IMR-90 (cell line): Measurements from ENCODE around the gene OSBPL8. TPM values are rescaled to one million over a fixed set of nuclear protein-coding genes. Genes with fewer than 3 reads are reported as not detected.

ENCODE experiments used
- ATAC-seq: fragments of 200-7000 bp; cut with Tn5 transposase; 2 replicates; pipeline ENCODE4 v1.9.1; 2020; ENCODE audit warnings: low read depth, mild to moderate bottlenecking, moderate library complexity
- BruUV-seq: library from RNA; stranded (reverse); fragments of 400-500 nt; replicated peaks from 2 replicates; lab custom pipeline; 2021; lab: Mats Ljungman, UMichigan
- CTCF ChIA-PET: fragments of 300-600 bp; formaldehyde crosslinking; extraction: SDS; loops from one replicate; lab custom pipeline; 2021; ENCODE audit warnings: antibody characterized with exemption; lab: Yijun Ruan, JAX
- POLR2A ChIA-PET: fragments of 300-600 bp; sonication (Branson Sonifier 250); formaldehyde crosslinking; loops from one replicate; lab custom pipeline; 2022; ENCODE audit warnings: antibody characterized with exemption; ENCODE audit not compliant: unreplicated experiment; lab: Charles Lee
- DNase-seq: peaks from one replicate; pipeline ENCODE4 v3.0.0; 2013
- H2AFZ ChIP-seq: replicated peaks from 2 replicates; pipeline ENCODE3; 2013; ENCODE audit warnings: low read length, mild to moderate bottlenecking; ENCODE audit not compliant: poor library complexity
- H2AK5ac ChIP-seq: 2 replicates; pipeline ENCODE4 v1.6.1; 2013; ENCODE audit warnings: low read depth, low read length, inconsistent platforms
- H2AK9ac ChIP-seq: replicated peaks from 2 replicates; pipeline ENCODE3; 2013; ENCODE audit warnings: mild to moderate bottlenecking, low read depth, low read length, moderate library complexity; ENCODE audit not compliant: poor library complexity
- H2BK120ac ChIP-seq: 2 replicates; pipeline ENCODE4 v1.6.1; 2013; ENCODE audit warnings: low read depth, low read length, inconsistent platforms
- H2BK15ac ChIP-seq: 3 replicates; pipeline ENCODE4 v1.6.1; 2013; ENCODE audit warnings: low read depth, low read length, inconsistent platforms
- H2BK20ac ChIP-seq: 2 replicates; pipeline ENCODE4 v1.6.1; 2013; ENCODE audit warnings: low read depth, mild to moderate bottlenecking, inconsistent platforms, low read length, moderate library complexity
- H2BK5ac ChIP-seq: 2 replicates; pipeline ENCODE4 v1.6.1; 2013; ENCODE audit warnings: mild to moderate bottlenecking, low read depth, low read length, inconsistent platforms; ENCODE audit not compliant: poor library complexity, severe bottlenecking
- H3K14ac ChIP-seq: replicated peaks from 2 replicates; pipeline ENCODE4 v1.6.1; 2013; ENCODE audit warnings: low read depth, low read length, inconsistent platforms
- H3K18ac ChIP-seq: 2 replicates; pipeline ENCODE4 v1.6.1; 2013; ENCODE audit warnings: low read depth, low read length, control low read depth
- H3K23ac ChIP-seq: 2 replicates; pipeline ENCODE4 v1.6.1; 2013; ENCODE audit warnings: low read depth, low read length, inconsistent platforms
- H3K27ac ChIP-seq: 2 replicates; pipeline ENCODE4 v1.5.1; 2013; ENCODE audit warnings: mild to moderate bottlenecking, control low read depth, low read length; ENCODE audit not compliant: insufficient read depth
- H3K27me3 ChIP-seq: 2 replicates; pipeline ENCODE4 v1.6.1; 2013; ENCODE audit warnings: low read length; ENCODE audit not compliant: control insufficient read depth, insufficient read depth
- H3K36me3 ChIP-seq: 2 replicates; pipeline ENCODE4 v1.6.1; 2013; ENCODE audit warnings: low read length, mixed read lengths; ENCODE audit not compliant: control insufficient read depth, insufficient read depth
- H3K4ac ChIP-seq: 2 replicates; pipeline ENCODE4 v1.6.1; 2013; ENCODE audit warnings: low read depth, low read length, inconsistent platforms
- H3K4me1 ChIP-seq: 2 replicates; pipeline ENCODE4 v1.6.1; 2013; ENCODE audit warnings: low read length, mixed read lengths; ENCODE audit not compliant: control insufficient read depth, insufficient read depth
- H3K4me2 ChIP-seq: 2 replicates; pipeline ENCODE4 v1.6.1; 2013; ENCODE audit warnings: low read depth, mild to moderate bottlenecking, control low read depth, low read length, moderate library complexity
- H3K4me3 ChIP-seq: 2 replicates; pipeline ENCODE4 v1.5.1; 2013; ENCODE audit warnings: low read depth, mild to moderate bottlenecking, control low read depth, low read length, moderate library complexity; ENCODE audit not compliant: insufficient read depth
- H3K56ac ChIP-seq: 2 replicates; pipeline ENCODE4 v1.6.1; 2013; ENCODE audit warnings: low read length, inconsistent platforms; ENCODE audit not compliant: insufficient read depth; ENCODE audit errors: extremely low read depth
- H3K79me1 ChIP-seq, 2 experiments: 2 replicates each; pipeline ENCODE4 v1.6.1; 2013; ENCODE audit warnings: low read length in 2 of 2, inconsistent platforms in 1 of 2, low read depth in 1 of 2
- H3K9ac ChIP-seq: 2 replicates; pipeline ENCODE4 v1.6.1; 2013; ENCODE audit warnings: low read depth, low read length, control low read depth
- H3K9me1 ChIP-seq: 2 replicates; pipeline ENCODE4 v1.6.1; 2013; ENCODE audit warnings: low read length, inconsistent platforms; ENCODE audit not compliant: insufficient read depth
- H3K9me3 ChIP-seq: 2 replicates; pipeline ENCODE4 v1.6.1; 2013; ENCODE audit warnings: low read length; ENCODE audit not compliant: control insufficient read depth, insufficient read depth
- H4K20me1 ChIP-seq: 2 replicates; pipeline ENCODE4 v1.6.1; 2013; ENCODE audit warnings: low read length, inconsistent platforms; ENCODE audit not compliant: insufficient read depth
- H4K5ac ChIP-seq: 2 replicates; pipeline ENCODE4 v1.6.1; 2013; ENCODE audit warnings: mild to moderate bottlenecking, low read depth, low read length, control low read depth
- H4K8ac ChIP-seq, 2 experiments: 2 replicates each; pipeline ENCODE4 v1.6.1; 2013; ENCODE audit warnings: low read depth in 2 of 2, low read length in 2 of 2, control low read depth in 1 of 2, inconsistent platforms in 1 of 2
- H4K91ac ChIP-seq: 2 replicates; pipeline ENCODE4 v1.6.1; 2013; ENCODE audit warnings: low read depth, low read length, inconsistent platforms; ENCODE audit not compliant: insufficient read depth
- BHLHE40 ChIP-seq: fragments of 150-350 bp; IDR thresholded peaks from 2 replicates; pipeline ENCODE4 v1.6.1; 2016; ENCODE audit warnings: mild to moderate bottlenecking, low read depth, low read length
- CEBPB ChIP-seq: IDR thresholded peaks from 2 replicates; pipeline ENCODE4 v1.6.1; 2012; ENCODE audit warnings: low read depth, low read length, improper control_type of control experiment
- CHD1 ChIP-seq: IDR thresholded peaks from 2 replicates; pipeline ENCODE4 v1.6.1; 2012; ENCODE audit warnings: low read depth, low read length, improper control_type of control experiment
- CTCF ChIP-seq: conservative IDR thresholded peaks from 2 replicates; pipeline ENCODE4 v1.5.1; 2012; ENCODE audit warnings: mild to moderate bottlenecking, low read depth, low read length, improper control_type of control experiment
- FOS ChIP-seq: fragments of 150-350 bp; IDR thresholded peaks from 2 replicates; pipeline ENCODE4 v1.6.1; 2016; ENCODE audit warnings: low read depth, low read length
- MAFK ChIP-seq: IDR thresholded peaks from 2 replicates; pipeline ENCODE4 v1.6.1; 2012; ENCODE audit warnings: low read depth, low read length, improper control_type of control experiment
- MAZ ChIP-seq: IDR thresholded peaks from 2 replicates; pipeline ENCODE4 v1.6.1; 2012; ENCODE audit warnings: low read depth, mild to moderate bottlenecking, low read length, improper control_type of control experiment, moderate library complexity, borderline replicate concordance
- MXI1 ChIP-seq: IDR thresholded peaks from 2 replicates; pipeline ENCODE4 v1.6.1; 2012; ENCODE audit warnings: low read depth, mild to moderate bottlenecking, low read length, moderate library complexity, borderline replicate concordance
- NFE2L2 ChIP-seq: fragments of 150-350 bp; IDR thresholded peaks from 2 replicates; pipeline ENCODE4 v1.6.1; 2016; ENCODE audit warnings: low read depth, mild to moderate bottlenecking, low read length
- RCOR1 ChIP-seq: IDR thresholded peaks from 2 replicates; pipeline ENCODE4 v1.6.1; 2012; ENCODE audit warnings: mild to moderate bottlenecking, low read length, improper control_type of control experiment; ENCODE audit not compliant: insufficient replicate concordance
- RFX5 ChIP-seq: IDR thresholded peaks from 2 replicates; pipeline ENCODE4 v1.8.0; 2012; ENCODE audit warnings: low read depth, mild to moderate bottlenecking, low read length, moderate library complexity
- SMC3 ChIP-seq: fragments of 150-350 bp; IDR thresholded peaks from 2 replicates; pipeline ENCODE4 v1.6.1; 2016; ENCODE audit warnings: low read depth, mild to moderate bottlenecking, antibody characterized with exemption, low read length, moderate library complexity
- WGBS, 2 experiments: methylation state at CpG; one replicate each; pipeline versions ENCODE4 v1.1.5 to v1.1.7; 2013; ENCODE audit warnings: missing lambda C conversion rate in 2 of 2; ENCODE audit not compliant: insufficient read length in 1 of 2; ENCODE audit errors: extremely low coverage in 2 of 2; 5-methylcytosine and 5-hydroxymethylcytosine counted together
- dilution Hi-C: fragments of 300-500 bp; cut with HindIII; formaldehyde crosslinking; loops from one replicate; pipeline ENCODE4 v1.14.3; 2018; ENCODE audit warnings: low sequenced_read_pairs; ENCODE audit not compliant: unreplicated experiment
- in situ Hi-C: fragments of 300-500 bp; cut with MboI; formaldehyde crosslinking; loops from 3 replicates; pipeline ENCODE4 v1.14.3; 2019; ENCODE audit warnings: low sequenced_read_pairs, inconsistent platforms, mixed read lengths
- intact Hi-C: fragments of 100-400 bp; cut with micrococcal nuclease; formaldehyde crosslinking; loops from 2 replicates; pipeline ENCODE4 v1.10.0; 2022
- polyA plus RNA-seq, 3 experiments: library from polyadenylated mRNA; depleted of rRNA; stranded (reverse); fragments of >200 nt; gene quantifications; 2 replicates each; pipeline ENCODE4 v1.2.3, GENCODE V29; 2012; ENCODE audit warnings: low replicate concordance in 1 of 3
- total RNA-seq: library from RNA; depleted of rRNA; stranded (reverse); fragments of >200 nt; gene quantifications from 2 replicates; pipeline ENCODE4 v1.2.3, GENCODE V29; 2012
- TF ChIP-seq, protein P1 (sequence below): fragments of 150-350 bp; IDR thresholded peaks from 2 replicates; pipeline ENCODE4 v1.6.1; 2017; ENCODE audit warnings: mild to moderate bottlenecking, antibody characterized with exemption, low read length, low read depth

OSBPL8 gene
- total and polyA plus RNA-seq, 2 of the 4 experiments (the other 2 are of a cell fraction), result 17.8 to 24.2 TPM

DNA sequence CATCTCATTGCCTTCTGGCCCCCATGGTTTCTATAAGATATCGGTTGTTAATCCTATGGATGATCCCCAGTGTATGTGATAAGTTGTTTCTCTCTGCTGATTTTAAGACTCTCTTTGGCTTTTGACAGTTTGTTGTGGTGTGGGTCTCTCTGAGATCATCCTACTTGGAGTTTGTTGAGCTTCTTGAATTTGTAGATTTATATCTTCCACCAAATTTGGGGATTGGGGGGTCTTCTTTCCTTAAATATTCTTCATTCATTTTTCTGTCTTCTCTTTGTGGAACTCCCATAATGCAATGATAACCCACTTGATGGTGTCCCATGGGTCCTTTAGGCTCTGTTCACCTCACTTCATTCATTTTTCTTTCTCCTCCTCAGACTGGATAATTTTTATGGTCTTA is 191.3 kb downstream of the OSBPL8 start:
- Histone ChIP-seq H4K91ac (no peak overlapping the region), H2BK5ac (no peak overlapping the region), H3K9me1 (0 out of 2 replicates have a peak, but pooled peaks cover 3% of the 10 kb centered on the region), H3K27ac (no peak overlapping the region), H3K4ac (no peak overlapping the region), H3K4me3 (no peak overlapping the region), H3K27me3 (no peaks in the 10 kb centered on the region), H3K56ac (no peak overlapping the region), H4K5ac (no peak overlapping the region), H4K8ac (no peak overlapping the region), H4K20me1 (no peaks in the 10 kb centered on the region), H2AK5ac (no peak overlapping the region), H3K9ac (no peak overlapping the region), H3K9me3 (no peaks in the 10 kb centered on the region), H3K4me1 (no peaks in the 10 kb centered on the region), H2AFZ (no peak overlapping the region), H2BK15ac (no peak overlapping the region), H2BK120ac (no peak overlapping the region), H3K79me1 (no peaks in the 10 kb centered on the region), H3K23ac (no peak overlapping the region), H2AK9ac (no peak overlapping the region), H3K36me3 (peaks cover 11% of the 10 kb centered on the region), H3K18ac (no peak overlapping the region), H3K4me2 (no peak overlapping the region), H2BK20ac (no peak overlapping the region), H3K14ac (no peak overlapping the region)
- in situ Hi-C loops, result no loop called here
- TF ChIP-seq MAZ (no peak), RCOR1 (no peak), FOS (no peak), RFX5 (no peak), BHLHE40 (no peak), SMC3 (no peak), CTCF (no peak), CHD1 (no peak), MXI1 (no peak), NFE2L2 (no peak), MAFK (no peak), CEBPB (no peak)
- TF ChIP-seq, protein P1, sequence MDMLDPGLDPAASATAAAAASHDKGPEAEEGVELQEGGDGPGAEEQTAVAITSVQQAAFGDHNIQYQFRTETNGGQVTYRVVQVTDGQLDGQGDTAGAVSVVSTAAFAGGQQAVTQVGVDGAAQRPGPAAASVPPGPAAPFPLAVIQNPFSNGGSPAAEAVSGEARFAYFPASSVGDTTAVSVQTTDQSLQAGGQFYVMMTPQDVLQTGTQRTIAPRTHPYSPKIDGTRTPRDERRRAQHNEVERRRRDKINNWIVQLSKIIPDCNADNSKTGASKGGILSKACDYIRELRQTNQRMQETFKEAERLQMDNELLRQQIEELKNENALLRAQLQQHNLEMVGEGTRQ, result no peak
- intact Hi-C loops, result loop anchor here (5.0 kb wide), 1 partner anchor 74 kb away; no protein-coding TSS in a partner anchor
- WGBS, 2 experiments, result no CpG with 5 or more reads among the region's 1 CpG
- ChIA-PET CTCF (no interaction called here), POLR2A (no interaction called here)
- dilution Hi-C loops, result no loop called here
- BruUV-seq, result no TSS peak
- DNase-seq (no peak), ATAC-seq (no peak)
